ENCODE data around the gene MAGEA9.
"Not testable (repeated sequence)": the region's sequence is repeated elsewhere in the genome, so short reads cannot be mapped to it uniquely, and the experiment has no call there.

Gene MAGEA9

GRCh38 chrX:149758068-149758714, 23.5 kb upstream of the MAGEA9 start:
- H3K27me3 ChIP-seq (ENCODE audit: control insufficient read depth in 3 of 3, insufficient read depth in 3 of 3, low read depth in 1 of 3, low read length in 3 of 3) = peaks cover 0 to 5% (median 0%) of the 10 kb centered on the region in 3 experiments
- H2BK12ac ChIP-seq (ENCODE audit: low read length) = no peak overlapping the region
- H3K4me3 ChIP-seq (ENCODE audit: low read length in 2 of 2) = no peak overlapping the region
- no CpG with 5 or more reads among the region's 18 CpGs for WGBS, 2 donors (ENCODE audit: extremely low coverage in 2 of 2, insufficient read length in 2 of 2, insufficient replicate concordance in 1 of 2)
- no peak overlapping the region for H3K4me2 ChIP-seq (ENCODE audit: insufficient read depth, low read length, poor library complexity, severe bottlenecking)
- no peak overlapping the region for H2BK120ac ChIP-seq (ENCODE audit: low read depth, low read length)
- no peaks in the 10 kb centered on the region for H3K36me3 ChIP-seq (replicated peaks in 1 of 2; ENCODE audit: control insufficient read depth in 2 of 2, insufficient read depth in 2 of 2, low read length in 2 of 2)
- H2BK5ac ChIP-seq (ENCODE audit: low read length) = no peak overlapping the region
- no peak for DNase-seq (ENCODE audit: low spot score)
- H2AK5ac ChIP-seq (ENCODE audit: low read depth, low read length) = no peak overlapping the region
- no peak overlapping the region for H3K14ac ChIP-seq (ENCODE audit: low read length)
- H3K4me1 ChIP-seq (ENCODE audit: control insufficient read depth in 2 of 2, insufficient read depth in 1 of 2, low read depth in 1 of 2, low read length in 2 of 2) = no peaks in the 10 kb centered on the region
- no peak overlapping the region for H3K9ac ChIP-seq (ENCODE audit: low read depth, low read length, poor library complexity)
- no peak overlapping the region for H3K27ac ChIP-seq (replicated peaks; ENCODE audit: low read length)
- H4K91ac ChIP-seq (ENCODE audit: low read depth, low read length, poor library complexity) = no peak overlapping the region
- no peak overlapping the region for H3K4ac ChIP-seq (ENCODE audit: low read length)
- no peaks in the 10 kb centered on the region for H3K9me3 ChIP-seq (replicated peaks in 1 of 2; ENCODE audit: control insufficient read depth in 2 of 2, insufficient read depth in 1 of 2, low read depth in 1 of 2, low read length in 2 of 2)
- no peak overlapping the region for H4K8ac ChIP-seq (ENCODE audit: low read depth, low read length)
- no peak overlapping the region for H2BK15ac ChIP-seq (ENCODE audit: low read length)
- H2AFZ ChIP-seq (ENCODE audit: low read length) = no peak overlapping the region
- no peak overlapping the region for H3K18ac ChIP-seq (ENCODE audit: low read length)
- H3K23ac ChIP-seq (ENCODE audit: low read depth, low read length, poor library complexity) = no peak overlapping the region
- H3K79me1 ChIP-seq (ENCODE audit: low read depth, low read length) = no peaks in the 10 kb centered on the region

GRCh38 chrX:149758715-149759078, 23.0 kb upstream of the MAGEA9 start:
- not testable (repeated sequence) for H4K91ac ChIP-seq (ENCODE audit: low read depth, low read length, poor library complexity); H2AK5ac ChIP-seq (ENCODE audit: low read depth, low read length); H3K23ac ChIP-seq (ENCODE audit: low read depth, low read length, poor library complexity); H2BK15ac ChIP-seq (ENCODE audit: low read length); H2AFZ ChIP-seq (ENCODE audit: low read length); H3K27me3 ChIP-seq (ENCODE audit: control insufficient read depth in 3 of 3, insufficient read depth in 3 of 3, low read depth in 1 of 3, low read length in 3 of 3); H3K4me3 ChIP-seq (ENCODE audit: low read length in 2 of 2); H3K9ac ChIP-seq (ENCODE audit: low read depth, low read length, poor library complexity); H3K14ac ChIP-seq (ENCODE audit: low read length); H3K4me1 ChIP-seq (ENCODE audit: control insufficient read depth in 2 of 2, insufficient read depth in 1 of 2, low read depth in 1 of 2, low read length in 2 of 2); H3K18ac ChIP-seq (ENCODE audit: low read length); H3K79me1 ChIP-seq (ENCODE audit: low read depth, low read length); H3K9me3 ChIP-seq (replicated peaks in 1 of 2; ENCODE audit: control insufficient read depth in 2 of 2, insufficient read depth in 1 of 2, low read depth in 1 of 2, low read length in 2 of 2); H4K8ac ChIP-seq (ENCODE audit: low read depth, low read length); H3K4ac ChIP-seq (ENCODE audit: low read length); H3K4me2 ChIP-seq (ENCODE audit: insufficient read depth, low read length, poor library complexity, severe bottlenecking); H2BK5ac ChIP-seq (ENCODE audit: low read length); H3K36me3 ChIP-seq (replicated peaks in 1 of 2; ENCODE audit: control insufficient read depth in 2 of 2, insufficient read depth in 2 of 2, low read length in 2 of 2); DNase-seq (ENCODE audit: low spot score); H2BK12ac ChIP-seq (ENCODE audit: low read length); H2BK120ac ChIP-seq (ENCODE audit: low read depth, low read length); H3K27ac ChIP-seq (replicated peaks; ENCODE audit: low read length)
- no CpG with 5 or more reads among the region's 17 CpGs for WGBS, 2 donors (ENCODE audit: extremely low coverage in 2 of 2, insufficient read length in 2 of 2, insufficient replicate concordance in 1 of 2)

DNA sequence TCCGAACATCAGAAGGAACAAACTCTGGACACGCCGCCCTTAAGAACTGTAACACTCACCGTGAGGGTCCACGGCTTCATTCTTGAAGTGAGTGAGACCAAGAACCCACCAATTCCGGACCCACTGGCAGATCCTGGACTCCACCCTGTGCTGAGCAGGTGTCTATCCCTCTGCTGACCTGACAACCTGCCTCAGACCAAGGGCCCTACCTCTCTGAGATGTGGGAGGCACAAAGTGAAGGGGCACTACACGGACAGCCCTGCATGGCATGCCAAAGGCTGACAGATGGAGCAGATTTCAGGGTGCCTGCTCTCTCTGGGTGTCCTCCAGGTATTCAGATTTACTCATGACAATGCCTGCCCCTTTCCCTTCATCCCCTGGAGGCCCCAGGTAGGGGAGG, 21.9 kb upstream of the MAGEA9 start:
- H3K23ac ChIP-seq (ENCODE audit: low read depth, low read length, poor library complexity) = no peak overlapping the region
- H3K79me1 ChIP-seq (ENCODE audit: low read depth, low read length) = no peaks in the 10 kb centered on the region
- H2BK12ac ChIP-seq (ENCODE audit: low read length) = no peak overlapping the region
- H3K4ac ChIP-seq (ENCODE audit: low read length) = no peak overlapping the region
- no peaks in the 10 kb centered on the region for H3K9me3 ChIP-seq (replicated peaks in 1 of 2; ENCODE audit: control insufficient read depth in 2 of 2, insufficient read depth in 1 of 2, low read depth in 1 of 2, low read length in 2 of 2)
- no peak overlapping the region for H2AFZ ChIP-seq (ENCODE audit: low read length)
- no peak overlapping the region for H3K4me3 ChIP-seq (ENCODE audit: low read length in 2 of 2)
- H3K27ac ChIP-seq (replicated peaks; ENCODE audit: low read length) = no peak overlapping the region
- H2AK5ac ChIP-seq (ENCODE audit: low read depth, low read length) = no peak overlapping the region
- no peak overlapping the region for H3K9ac ChIP-seq (ENCODE audit: low read depth, low read length, poor library complexity)
- H2BK5ac ChIP-seq (ENCODE audit: low read length) = no peak overlapping the region
- H3K27me3 ChIP-seq (ENCODE audit: control insufficient read depth in 3 of 3, insufficient read depth in 3 of 3, low read depth in 1 of 3, low read length in 3 of 3) = peaks cover 0 to 5% (median 0%) of the 10 kb centered on the region in 3 experiments
- no peaks in the 10 kb centered on the region for H3K36me3 ChIP-seq (replicated peaks in 1 of 2; ENCODE audit: control insufficient read depth in 2 of 2, insufficient read depth in 2 of 2, low read length in 2 of 2)
- DNase-seq (ENCODE audit: low spot score) = no peak
- WGBS, 2 donors (ENCODE audit: extremely low coverage in 2 of 2, insufficient read length in 2 of 2, insufficient replicate concordance in 1 of 2) = no CpG with 5 or more reads among the region's 7 CpGs
- H4K8ac ChIP-seq (ENCODE audit: low read depth, low read length) = no peak overlapping the region
- H3K14ac ChIP-seq (ENCODE audit: low read length) = no peak overlapping the region
- no peak overlapping the region for H4K91ac ChIP-seq (ENCODE audit: low read depth, low read length, poor library complexity)
- H2BK15ac ChIP-seq (ENCODE audit: low read length) = no peak overlapping the region
- no peaks in the 10 kb centered on the region for H3K4me1 ChIP-seq (ENCODE audit: control insufficient read depth in 2 of 2, insufficient read depth in 1 of 2, low read depth in 1 of 2, low read length in 2 of 2)
- H2BK120ac ChIP-seq (ENCODE audit: low read depth, low read length) = no peak overlapping the region
- H3K4me2 ChIP-seq (ENCODE audit: insufficient read depth, low read length, poor library complexity, severe bottlenecking) = no peak overlapping the region
- no peak overlapping the region for H3K18ac ChIP-seq (ENCODE audit: low read length)

GRCh38 chrX:149760965-149761364, 20.8 kb upstream of the MAGEA9 start:
- no peaks in the 10 kb centered on the region for H3K4me1 ChIP-seq (ENCODE audit: control insufficient read depth in 2 of 2, insufficient read depth in 1 of 2, low read depth in 1 of 2, low read length in 2 of 2)
- WGBS, 2 donors (ENCODE audit: extremely low coverage in 2 of 2, insufficient read length in 2 of 2, insufficient replicate concordance in 1 of 2) = no CpG with 5 or more reads among the region's 3 CpGs
- no peak for DNase-seq (ENCODE audit: low spot score)

More at GRCh38 chrX:149760965-149761364, 20.8 kb upstream of the MAGEA9 start:
- H3K36me3 ChIP-seq (replicated peaks in 1 of 2; ENCODE audit: control insufficient read depth in 2 of 2, insufficient read depth in 2 of 2, low read length in 2 of 2) = no peaks in the 10 kb centered on the region
- H4K8ac ChIP-seq (ENCODE audit: low read depth, low read length) = no peak overlapping the region
- H3K9me3 ChIP-seq (replicated peaks in 1 of 2; ENCODE audit: control insufficient read depth in 2 of 2, insufficient read depth in 1 of 2, low read depth in 1 of 2, low read length in 2 of 2) = no peaks in the 10 kb centered on the region
- H2BK12ac ChIP-seq (ENCODE audit: low read length) = no peak overlapping the region
- no peak overlapping the region for H3K14ac ChIP-seq (ENCODE audit: low read length)
- no peak overlapping the region for H3K9ac ChIP-seq (ENCODE audit: low read depth, low read length, poor library complexity)
- no peaks in the 10 kb centered on the region for H3K79me1 ChIP-seq (ENCODE audit: low read depth, low read length)
- H3K4me2 ChIP-seq (ENCODE audit: insufficient read depth, low read length, poor library complexity, severe bottlenecking) = no peak overlapping the region
- H3K4ac ChIP-seq (ENCODE audit: low read length) = no peak overlapping the region
- no peak overlapping the region for H2AFZ ChIP-seq (ENCODE audit: low read length)
- H2BK5ac ChIP-seq (ENCODE audit: low read length) = no peak overlapping the region
- no peak overlapping the region for H3K18ac ChIP-seq (ENCODE audit: low read length)
- no peak overlapping the region for H2AK5ac ChIP-seq (ENCODE audit: low read depth, low read length)
- H4K91ac ChIP-seq (ENCODE audit: low read depth, low read length, poor library complexity) = no peak overlapping the region
- H2BK120ac ChIP-seq (ENCODE audit: low read depth, low read length) = no peak overlapping the region
- no peak overlapping the region for H3K27ac ChIP-seq (replicated peaks; ENCODE audit: low read length)
- H3K23ac ChIP-seq (ENCODE audit: low read depth, low read length, poor library complexity) = no peak overlapping the region
- no peak overlapping the region for H2BK15ac ChIP-seq (ENCODE audit: low read length)
- H3K4me3 ChIP-seq (ENCODE audit: low read length in 2 of 2) = no peak overlapping the region
- H3K27me3 ChIP-seq (ENCODE audit: control insufficient read depth in 3 of 3, insufficient read depth in 3 of 3, low read depth in 1 of 3, low read length in 3 of 3) = no peaks in the 10 kb centered on the region

Data from neuronal stem cell (in vitro differentiated cells).